ENCODE measurements around the gene HOXA7.

HOXA7 gene

DNA sequence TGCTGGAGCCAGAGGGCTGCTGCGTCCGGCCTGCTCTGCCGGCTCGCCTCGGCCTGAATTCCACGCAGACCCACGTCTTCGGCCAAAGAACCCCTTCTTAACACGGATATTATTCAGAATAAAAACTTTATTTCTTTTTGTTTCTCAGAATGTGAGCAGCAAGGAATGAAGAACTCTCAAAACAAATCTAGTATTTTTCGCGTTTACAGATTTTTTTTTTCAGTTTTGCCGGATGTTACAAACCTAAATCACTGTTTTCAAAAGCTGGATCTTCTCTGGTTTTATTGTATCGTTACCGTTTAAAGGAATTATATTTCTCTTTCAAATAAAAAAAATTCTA, 49.6 kb downstream of the HOXA7 start:
- DNase-seq (ENCODE audit: low read depth) = no peak

GRCh38 chr7:27106181-27106900, 50.1 kb downstream of the HOXA7 start:
- no peak for DNase-seq (ENCODE audit: low read depth)

GRCh38 chr7:27105301-27106031, 51.0 kb downstream of the HOXA7 start:
- no peak for DNase-seq (ENCODE audit: low read depth)

- no peak for DNase-seq (ENCODE audit: low read depth)
These were observed 52.0 kb downstream of the HOXA7 start for GRCh38 chr7:27104341-27105058.
